RWPE2 (cell line): Measurements from ENCODE around the gene PCSK4.
"Not testable (repeated sequence)": the region's sequence is repeated elsewhere in the genome, so short reads cannot be mapped to it uniquely, and the experiment has no call there.

Experiments
- ATAC-seq: fragments of 200-7000 bp; cut with Tn5 transposase; 3 replicates; pipeline ENCODE4 v1.9.1; 2021; ENCODE audit warnings: low read depth
- DNase-seq: peaks from one replicate; pipeline ENCODE4 v3.0.0-alpha.2; 2020; ENCODE audit warnings: low spot score
- H3K27ac ChIP-seq: fragments of 450-650 bp; 2 replicates; pipeline ENCODE4 v1.5.1; 2017; ENCODE audit warnings: mild to moderate bottlenecking; ENCODE audit not compliant: poor library complexity, severe bottlenecking
- H3K27me3 ChIP-seq: fragments of 250-450 bp; sonication (Bioruptor Pico); 2 replicates; pipeline ENCODE4 v1.5.1; 2021; ENCODE audit warnings: mild to moderate bottlenecking, moderate library complexity; ENCODE audit not compliant: insufficient read depth, poor library complexity, severe bottlenecking
- H3K36me3 ChIP-seq: fragments of 250-450 bp; sonication (Bioruptor Pico); 2 replicates; pipeline ENCODE4 v1.5.1; 2020; ENCODE audit warnings: low read depth, mild to moderate bottlenecking, moderate library complexity
- H3K4me1 ChIP-seq: fragments of 250-450 bp; sonication (Bioruptor Pico); 2 replicates; pipeline ENCODE4 v1.5.1; 2021; ENCODE audit warnings: mild to moderate bottlenecking, moderate library complexity; ENCODE audit not compliant: insufficient read depth, poor library complexity, severe bottlenecking
- H3K4me3 ChIP-seq: fragments of 250-450 bp; sonication (Bioruptor Pico); 2 replicates; pipeline ENCODE4 v1.5.1; 2021; ENCODE audit warnings: mild to moderate bottlenecking, moderate library complexity; ENCODE audit not compliant: severe bottlenecking
- H3K9me3 ChIP-seq: fragments of 250-450 bp; sonication (Bioruptor Pico); 2 replicates; pipeline ENCODE4 v1.5.1; 2021; ENCODE audit warnings: mild to moderate bottlenecking, moderate library complexity; ENCODE audit not compliant: severe bottlenecking
- CTCF ChIP-seq: fragments of 450-650 bp; IDR thresholded peaks from one replicate; pipeline ENCODE4 v1.5.1; 2017; ENCODE audit warnings: mild to moderate bottlenecking, moderate library complexity; ENCODE audit not compliant: poor library complexity, severe bottlenecking

Gene PCSK4

GRCh38 chr19:1478934-1479707 lies 11.0 kb downstream of the PCSK4 start, which contains the start of gene C19orf25:
TSS of gene C19orf25 (minus strand) at chr19:1479215. CDS start at chr19:1478903, 312 bp downstream.
- peak; percentile 87 for ATAC-seq
- TF ChIP-seq CTCF = no peak

GRCh38 chr19:1477056-1477455 lies 13.1 kb downstream of the PCSK4 start:
- H3K4me3 ChIP-seq, H3K27me3 ChIP-seq, ATAC-seq, DNase-seq, H3K9me3 ChIP-seq, H3K4me1 ChIP-seq, H3K27ac ChIP-seq: not testable (repeated sequence)
- H3K36me3 ChIP-seq = peaks cover 18% of the 10 kb centered on the region

More at GRCh38 chr19:1478934-1479707, 11.0 kb downstream of the PCSK4 start, which contains the start of gene C19orf25:
- Histone ChIP-seq H3K4me3 (peak within 1 kb of the TSS; percentile 54), H3K27ac (peak within 1 kb of the TSS; percentile 38), H3K36me3 (peaks cover 18% of the 10 kb centered on the region), H3K9me3 (no peaks in the 10 kb centered on the region), H3K27me3 (no peaks in the 10 kb centered on the region), H3K4me1 (no peaks in the 10 kb centered on the region)
- peak; percentile 90 for DNase-seq

- peaks cover 4% of the 10 kb centered on the region for H3K4me1 ChIP-seq
- DNase-seq (no peak), ATAC-seq (no peak)
- H3K27ac ChIP-seq = no peak overlapping the region
- no peaks in the 10 kb centered on the region for H3K9me3 ChIP-seq
- TF ChIP-seq CTCF = no peak
- peaks cover 14% of the 10 kb centered on the region for H3K27me3 ChIP-seq
- no peak overlapping the region for H3K4me3 ChIP-seq
- H3K36me3 ChIP-seq = peaks cover 18% of the 10 kb centered on the region
These were observed 14.3 kb downstream of the PCSK4 start for GRCh38 chr19:1475751-1476437.

- Histone ChIP-seq H3K4me3 (no peak overlapping the region), H3K4me1 (peaks cover 5% of the 10 kb centered on the region), H3K27ac (no peak overlapping the region), H3K27me3 (peaks cover 25% of the 10 kb centered on the region), H3K9me3 (no peaks in the 10 kb centered on the region), H3K36me3 (peaks cover 18% of the 10 kb centered on the region)
- TF ChIP-seq CTCF = no peak
- ATAC-seq (no peak), DNase-seq (no peak)
These were observed 15.3 kb downstream of the PCSK4 start for GRCh38 chr19:1474765-1475351.

- TF ChIP-seq CTCF = no peak
- no peak overlapping the region for H3K27ac ChIP-seq
- H3K36me3 ChIP-seq = peaks cover 18% of the 10 kb centered on the region
- no peaks in the 10 kb centered on the region for H3K9me3 ChIP-seq
- ATAC-seq = no peak
- no peak overlapping the region for H3K4me3 ChIP-seq
- DNase-seq = no peak
- peaks cover 5% of the 10 kb centered on the region for H3K4me1 ChIP-seq
- peaks cover 27% of the 10 kb centered on the region for H3K27me3 ChIP-seq
These were observed 16.0 kb downstream of the PCSK4 start for GRCh38 chr19:1474011-1474764.
